GM18499 (cell line): ENCODE measurements around the gene ZHX3.

ENCODE experiments used
- ATAC-seq: cut with Tn5 transposase; IDR thresholded peaks from one replicate; pipeline ENCODE4 v1.9.1; 2021; ENCODE audit warnings: moderate number of reproducible peaks; ENCODE audit not compliant: insufficient read depth, unreplicated experiment

ZHX3 gene

GRCh38 chr20:41165001-41165882, 152.3 kb downstream of the ZHX3 start:
- no peak for ATAC-seq

DNA sequence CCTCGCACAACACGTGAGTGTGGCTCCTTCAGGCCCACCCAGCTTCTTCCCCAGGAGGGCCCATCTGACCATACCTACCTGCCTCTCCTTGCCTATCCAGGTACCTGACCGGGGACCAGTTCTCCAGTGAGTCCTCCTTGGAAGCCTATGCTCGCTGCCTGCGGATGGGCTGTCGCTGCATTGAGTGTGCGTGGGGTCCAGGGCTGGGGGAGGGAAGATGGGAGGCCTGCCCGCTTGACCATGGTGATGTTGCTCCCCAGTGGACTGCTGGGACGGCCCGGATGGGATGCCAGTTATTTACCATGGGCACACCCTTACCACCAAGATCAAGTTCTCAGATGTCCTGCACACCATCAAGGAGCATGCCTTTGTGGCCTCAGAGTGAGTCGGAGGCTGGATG, 153.7 kb downstream of the ZHX3 start:
- no peak for ATAC-seq

DNA sequence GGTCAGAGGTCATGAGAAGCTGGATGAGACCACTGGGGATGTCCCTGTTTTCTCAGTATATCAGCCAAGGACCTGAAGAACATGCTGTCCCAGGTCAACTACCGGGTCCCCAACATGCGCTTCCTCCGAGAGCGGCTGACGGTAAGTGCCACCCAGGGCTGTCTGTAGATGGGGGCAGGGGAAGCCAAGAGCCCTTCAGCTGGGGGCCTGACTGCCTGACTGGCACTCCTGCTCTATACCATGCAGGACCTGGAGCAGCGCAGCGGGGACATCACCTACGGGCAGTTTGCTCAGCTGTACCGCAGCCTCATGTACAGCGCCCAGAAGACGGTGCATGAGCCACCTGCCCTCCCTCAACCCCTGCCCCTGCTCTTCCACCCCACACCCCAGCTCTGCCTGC, 155.1 kb downstream of the ZHX3 start:
- ATAC-seq = no peak

DNA sequence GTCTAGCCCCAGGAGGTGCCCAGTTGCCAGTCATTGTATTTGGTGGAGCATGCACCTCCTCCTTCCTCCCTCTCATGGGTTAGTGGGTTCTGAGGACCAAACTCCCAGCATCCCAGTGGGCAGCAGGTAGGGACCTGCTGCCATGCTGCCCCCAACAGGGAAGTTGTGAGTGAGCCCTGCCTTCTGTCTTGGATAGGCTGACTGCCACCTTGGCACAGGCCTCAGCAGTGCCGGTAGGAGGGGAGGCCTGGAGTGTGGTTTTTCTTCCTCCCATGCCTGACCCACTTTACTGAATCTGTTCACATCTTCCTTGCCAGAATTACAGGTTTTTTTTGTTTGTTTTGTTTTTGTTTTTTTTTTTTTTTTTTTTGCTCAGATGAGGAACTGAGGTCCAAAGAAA, 155.6 kb downstream of the ZHX3 start:
- no peak for ATAC-seq

DNA sequence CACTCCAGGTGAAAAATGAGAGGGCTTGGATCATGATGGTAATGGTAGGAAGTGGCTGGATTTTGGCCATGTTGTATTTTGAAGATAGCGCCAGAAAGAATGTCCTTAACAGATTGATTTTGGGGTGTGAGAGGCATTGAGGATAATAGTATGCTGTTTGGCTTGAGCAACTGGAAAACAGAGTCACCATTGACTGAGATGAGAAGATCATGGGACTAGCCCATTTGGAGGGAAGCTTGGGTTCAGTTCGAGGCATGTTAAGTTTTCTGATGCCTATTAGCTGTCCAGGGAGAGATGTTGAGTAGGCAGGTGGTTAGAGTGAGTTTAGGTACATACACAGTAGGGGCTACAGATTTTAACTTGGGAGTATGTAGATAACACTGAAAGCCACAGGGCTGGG, 156.8 kb downstream of the ZHX3 start:
- ATAC-seq = no peak

DNA sequence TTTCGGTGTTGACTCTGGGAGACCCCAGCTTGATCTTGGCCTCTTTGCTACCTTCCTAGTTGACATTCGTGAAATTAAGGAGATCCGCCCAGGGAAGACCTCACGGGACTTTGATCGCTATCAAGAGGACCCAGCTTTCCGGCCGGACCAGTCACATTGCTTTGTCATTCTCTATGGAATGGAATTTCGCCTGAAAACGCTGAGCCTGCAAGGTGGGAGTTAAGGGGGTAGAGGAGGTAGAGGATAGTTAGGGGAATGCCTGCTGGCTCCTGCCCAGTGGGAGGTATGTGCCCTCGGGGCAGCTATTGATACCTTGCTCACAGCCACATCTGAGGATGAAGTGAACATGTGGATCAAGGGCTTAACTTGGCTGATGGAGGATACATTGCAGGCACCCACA, 158.0 kb downstream of the ZHX3 start:
- no peak for ATAC-seq

DNA sequence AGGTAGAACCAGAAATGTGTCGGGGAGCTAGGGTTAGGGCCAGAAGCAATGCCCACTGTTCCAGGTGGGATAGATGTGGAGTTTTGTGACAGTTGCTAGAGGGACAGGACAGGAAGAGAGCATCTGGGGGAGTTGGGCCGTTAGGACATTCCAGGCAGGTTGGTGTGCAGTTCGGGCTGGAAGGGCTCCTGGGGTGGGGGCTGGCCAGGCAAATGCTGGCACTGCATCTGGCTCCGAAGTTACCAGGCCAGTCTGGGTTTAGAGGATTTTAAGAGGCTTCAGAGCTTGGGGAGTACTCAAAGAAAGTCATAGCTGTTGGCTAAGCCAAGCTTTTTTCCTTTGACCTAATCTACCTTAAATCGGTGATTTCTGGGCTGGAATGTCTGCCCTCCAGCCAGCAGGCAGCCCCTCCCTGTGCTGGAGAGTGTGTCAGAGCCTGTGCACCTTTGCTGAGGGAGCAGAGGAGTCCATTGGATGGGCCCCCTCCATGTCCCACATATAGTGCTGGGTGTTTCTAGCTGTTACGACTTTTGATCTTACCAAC, 159.4 kb downstream of the ZHX3 start:
- ATAC-seq = no peak

DNA sequence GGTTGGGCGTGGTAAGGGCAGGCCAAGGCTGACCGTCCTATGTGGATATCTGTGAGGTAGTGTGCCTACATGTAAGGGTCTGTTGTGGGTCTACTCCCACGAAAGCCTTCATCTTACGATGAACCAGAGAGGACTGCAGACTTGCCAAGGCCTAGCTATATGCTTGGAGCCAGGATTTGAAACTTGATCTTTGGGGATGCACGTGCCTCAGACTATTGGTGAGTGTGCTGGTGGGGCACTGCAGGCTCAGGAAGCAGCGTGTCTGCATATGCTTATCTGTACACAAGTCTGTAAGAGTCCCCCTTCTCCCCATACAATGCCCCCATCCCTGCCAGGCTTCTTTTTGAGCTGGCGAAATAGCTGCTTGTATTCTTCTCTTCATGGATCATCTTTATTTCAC, 162.3 kb downstream of the ZHX3 start:
- no peak for ATAC-seq

DNA sequence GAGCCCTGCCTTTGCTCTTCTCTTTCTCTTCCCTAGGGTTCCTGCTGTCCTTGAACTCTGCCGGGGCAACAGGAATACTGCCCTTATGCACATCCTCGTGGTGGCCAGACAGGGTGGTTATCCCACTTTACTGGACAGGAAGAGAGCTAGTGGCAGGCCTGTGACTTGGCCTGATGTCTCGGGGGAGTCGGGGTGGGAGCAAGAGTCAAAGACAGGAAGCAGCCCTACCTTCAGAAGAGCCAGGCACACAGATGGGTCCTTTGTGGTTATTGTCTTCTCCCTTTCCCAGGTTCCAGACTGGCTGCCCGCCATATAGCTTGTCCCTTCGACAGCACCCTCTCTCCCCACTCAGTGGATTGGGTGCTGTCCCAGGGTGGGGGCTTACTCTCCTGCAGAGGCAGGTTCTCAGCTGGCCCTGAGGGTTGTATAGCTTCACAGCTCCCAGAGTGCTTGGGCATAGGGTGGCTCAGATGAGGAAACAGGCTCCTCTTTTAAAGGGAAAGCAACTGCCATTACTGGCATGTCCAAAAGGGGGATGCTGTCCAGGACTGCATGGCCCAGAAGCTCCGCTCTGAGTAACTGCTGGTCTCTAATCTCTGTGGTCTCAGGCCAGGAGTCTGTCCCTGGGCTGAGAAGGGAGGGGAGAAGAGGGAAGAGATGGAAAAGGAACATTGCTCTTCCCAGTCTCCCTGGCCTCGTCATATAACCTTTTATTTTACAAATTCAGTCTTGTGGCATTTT, 162.9 kb downstream of the ZHX3 start:
- ATAC-seq = no peak

GRCh38 chr20:41152108-41152757, 165.3 kb downstream of the ZHX3 start:
- no peak for ATAC-seq

DNA sequence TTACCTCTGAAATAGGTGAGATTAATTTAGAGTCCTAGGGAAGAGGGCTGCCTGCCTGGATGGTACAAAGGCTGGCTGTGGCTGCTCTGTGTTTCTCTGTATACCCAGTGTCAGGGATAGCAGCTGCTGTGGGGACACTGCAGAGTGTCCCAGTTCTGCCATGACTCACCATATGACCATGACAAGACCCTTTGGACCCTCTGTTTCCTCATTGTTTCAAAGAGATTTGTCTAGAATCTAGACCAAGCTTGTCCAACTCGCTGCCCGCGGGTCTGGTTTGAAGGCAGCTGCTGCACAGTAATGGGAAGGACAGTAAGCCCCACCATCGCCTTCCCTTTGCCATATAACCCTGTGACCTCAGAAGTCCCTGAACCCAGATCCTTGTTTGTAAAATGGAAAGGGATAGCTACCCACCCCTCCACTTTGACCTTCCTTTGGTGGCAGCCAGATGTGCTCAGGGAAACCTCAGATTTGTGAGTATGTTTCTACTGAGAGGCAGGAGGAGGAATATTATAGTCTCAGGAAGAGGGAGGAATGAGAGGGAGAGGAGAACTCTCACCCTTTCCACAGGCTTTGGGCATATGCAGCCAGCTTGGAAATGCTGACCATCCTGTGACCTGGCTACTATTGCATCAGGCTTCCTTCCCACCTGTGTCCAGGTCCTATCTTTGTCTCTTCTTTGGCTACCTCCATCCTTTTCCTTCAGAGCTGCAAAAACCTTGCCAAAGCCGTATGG, 166.2 kb downstream of the ZHX3 start:
- ATAC-seq = no peak

DNA sequence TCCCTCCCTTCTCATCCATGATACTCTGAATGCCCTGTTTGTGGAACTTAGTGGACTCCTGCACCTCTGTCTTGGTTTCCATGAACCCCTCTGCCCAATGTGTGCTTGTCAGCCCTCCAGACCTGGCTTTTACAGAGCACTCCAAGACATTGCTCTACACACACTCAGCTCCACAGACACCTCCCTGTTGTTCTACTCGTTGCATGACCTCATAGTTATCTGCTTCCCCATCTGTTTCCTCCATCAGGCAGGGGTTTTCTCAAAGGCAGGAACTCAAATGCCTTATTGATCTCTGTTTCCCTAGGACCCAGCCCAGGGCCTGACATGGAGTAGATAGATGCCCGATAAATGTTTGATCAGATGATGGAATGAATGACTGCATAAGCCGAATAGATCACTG, 166.9 kb downstream of the ZHX3 start:
- ATAC-seq = no peak

DNA sequence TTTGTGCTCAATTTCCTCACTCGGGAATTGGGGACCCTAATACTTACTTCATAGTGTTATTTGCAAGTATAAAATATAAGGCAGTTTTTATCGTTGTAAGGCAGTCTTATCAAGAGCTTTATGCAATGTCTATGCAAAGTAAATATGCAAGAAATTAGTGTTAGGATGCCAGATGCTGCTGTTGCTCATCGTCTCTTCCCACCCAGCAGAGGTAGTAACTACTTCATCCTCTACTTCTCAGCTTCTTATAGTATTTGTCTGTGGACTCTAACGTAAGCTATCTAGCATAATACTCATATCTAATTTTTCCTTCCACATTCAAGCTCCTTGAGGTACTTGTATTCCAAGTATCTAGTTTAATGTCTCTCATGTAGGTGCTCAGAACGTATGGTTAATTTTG, 168.6 kb downstream of the ZHX3 start:
- no peak for ATAC-seq

- ATAC-seq = no peak
These were observed 169.8 kb downstream of the ZHX3 start for GRCh38 chr20:41147767-41148191.

DNA sequence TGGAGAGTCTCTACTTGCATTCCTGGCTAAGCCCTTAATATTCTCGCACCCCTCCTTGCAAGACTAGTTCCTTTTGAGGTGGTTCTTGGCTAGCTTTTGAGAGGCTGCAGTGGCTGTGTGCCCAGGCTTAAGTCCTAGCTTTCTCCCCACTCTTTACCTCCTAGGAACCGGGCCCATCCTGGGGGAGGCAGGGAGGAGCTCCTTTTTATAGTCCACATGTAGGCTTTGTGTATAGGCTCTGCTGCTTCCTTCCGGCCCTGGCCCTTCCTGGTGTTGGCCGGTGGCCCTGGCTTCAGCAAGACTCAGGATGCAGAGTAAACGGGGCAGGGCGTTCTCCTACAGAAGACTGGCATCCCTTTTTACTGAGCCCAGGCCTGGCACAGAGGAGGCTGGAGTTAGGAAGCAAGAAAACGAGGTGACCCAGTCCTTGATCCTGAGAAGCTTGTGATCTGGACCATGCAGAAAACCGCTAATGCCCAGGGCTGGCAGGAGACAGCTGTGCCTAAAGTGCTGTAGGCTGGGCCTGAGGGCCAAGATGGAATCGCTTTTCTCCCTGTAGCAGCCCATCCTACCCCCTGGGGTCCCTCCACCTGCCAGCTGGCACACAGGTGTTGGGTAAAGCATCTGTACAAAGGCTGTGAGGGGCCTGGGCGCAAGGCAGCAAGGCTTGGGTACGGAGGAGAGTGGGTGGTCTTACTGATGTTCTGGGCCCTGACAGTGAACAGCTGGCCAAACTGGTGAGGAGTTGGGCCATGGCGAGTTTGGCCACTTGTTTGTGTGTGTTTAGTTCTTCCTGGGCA, 171.5 kb downstream of the ZHX3 start:
- no peak for ATAC-seq

DNA sequence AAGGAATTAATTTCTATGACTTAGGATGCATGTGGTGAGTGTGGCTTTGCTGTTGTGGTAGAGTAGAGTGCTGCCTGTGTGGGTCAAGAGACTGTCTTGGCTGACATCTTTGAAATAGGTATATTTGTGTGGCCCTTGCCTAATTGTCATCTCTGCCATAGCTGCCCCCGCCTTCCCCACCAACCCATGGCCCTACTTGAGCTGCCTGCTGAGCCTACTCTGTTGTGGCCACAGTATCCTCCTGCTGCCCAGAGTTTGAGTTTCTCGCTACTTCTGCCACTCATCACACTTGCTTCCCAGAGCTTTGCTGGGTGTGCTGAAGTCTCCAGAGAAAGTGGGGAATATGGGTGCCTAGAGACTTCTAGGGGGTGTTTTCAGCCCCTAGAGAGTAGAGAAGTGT, 172.2 kb downstream of the ZHX3 start:
- ATAC-seq = no peak

DNA sequence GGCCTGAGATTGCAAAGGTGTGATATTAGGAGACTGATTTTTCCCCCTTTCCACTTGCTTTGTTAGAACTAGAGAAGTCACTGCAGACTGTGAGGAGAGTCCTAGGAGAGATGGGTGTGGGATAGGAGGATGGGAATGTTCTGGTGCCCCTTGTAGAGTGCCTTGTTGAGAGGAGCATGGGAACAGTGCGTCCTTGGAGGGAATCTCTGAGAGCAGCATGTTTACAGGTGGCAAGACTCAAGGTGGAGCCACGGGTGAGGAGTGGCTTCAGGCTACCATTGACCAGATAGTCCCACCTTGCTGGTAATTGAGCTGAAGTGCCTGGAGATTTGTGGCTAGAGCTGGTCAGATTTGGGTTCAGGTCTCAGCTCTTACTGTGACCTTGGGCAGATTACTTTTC, 174.2 kb downstream of the ZHX3 start:
- ATAC-seq = no peak

DNA sequence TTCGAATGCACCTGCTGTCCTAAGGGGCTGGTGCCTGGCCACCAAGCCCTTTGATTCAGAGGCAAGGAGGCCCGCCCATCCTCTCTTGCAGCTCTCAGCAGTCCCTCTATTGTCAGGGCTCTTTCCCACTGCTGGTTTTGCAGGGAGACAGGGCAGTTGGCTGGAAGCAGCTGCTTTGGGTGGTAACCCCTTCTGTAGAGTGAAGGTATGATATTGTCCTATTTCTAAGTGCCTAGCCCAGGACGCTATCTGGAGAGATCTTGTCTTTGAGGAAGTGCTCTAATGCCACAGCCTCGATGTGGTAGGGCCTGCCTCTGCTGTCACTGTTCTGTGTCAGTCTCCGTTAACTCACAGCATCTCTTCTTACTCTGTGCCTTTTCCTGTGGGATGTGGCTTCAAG, 174.6 kb downstream of the ZHX3 start:
- ATAC-seq = no peak

- ATAC-seq = no peak
These were observed 175.3 kb downstream of the ZHX3 start for GRCh38 chr20:41142245-41142644.
